K562 (cell line): ENCODE measurements around the gene FOSL2. TPM values are rescaled to one million over a fixed set of nuclear protein-coding genes. Genes with fewer than 3 reads are reported as not detected.

ENCODE experiments used
- ARID1B ChIP-seq: fragments of 450-650 bp; IDR thresholded peaks from 2 replicates; pipeline ENCODE4 v1.6.1; 2016; ENCODE audit warnings: antibody characterized with exemption, mild to moderate bottlenecking, inconsistent platforms
- BACH1 ChIP-seq: fragments of 200-800 bp; sonication (Bioruptor generic); IDR thresholded peaks from 2 replicates; pipeline ENCODE4 v1.6.1; 2016; ENCODE audit warnings: missing genetic modification characterization, missing compliant biosample characterization
- BDP1 ChIP-seq: IDR thresholded peaks from 3 replicates; pipeline ENCODE4 v1.6.1; 2011; ENCODE audit not compliant: insufficient read length, insufficient read depth
- BHLHE40 ChIP-seq: IDR thresholded peaks from 2 replicates; pipeline ENCODE4 v1.6.1; 2011; ENCODE audit warnings: low read length, improper control_type of control experiment
- GABPA ChIP-seq: fragments of 200-800 bp; sonication (Bioruptor generic); conservative IDR thresholded peaks from 2 replicates; pipeline ENCODE4 v1.6.1; 2016; ENCODE audit warnings: low read depth, missing genetic modification characterization, missing compliant biosample characterization
- JUND ChIP-seq, 2 experiments: IDR thresholded peaks; 2 replicates in 1 of 2; 3 replicates in 1 of 2; pipeline ENCODE4 v1.6.1; 2011; ENCODE audit warnings: borderline replicate concordance in 2 of 2, low read depth in 2 of 2, low read length in 2 of 2, improper control_type of control experiment in 1 of 2, missing biosample characterization in 1 of 2, missing genetic modification characterization in 1 of 2, missing genetic modification reagents in 1 of 2
- KAT8 ChIP-seq: fragments of 450-650 bp; IDR thresholded peaks from 2 replicates; pipeline ENCODE4 v1.6.1; 2016; ENCODE audit warnings: low read depth, mild to moderate bottlenecking
- L3MBTL2 ChIP-seq: fragments of 450-650 bp; IDR thresholded peaks from 2 replicates; pipeline ENCODE4 v1.6.1; 2016; ENCODE audit warnings: mild to moderate bottlenecking, moderate library complexity
- MTA3 ChIP-seq: fragments of 450-650 bp; formaldehyde crosslinking; IDR thresholded peaks from 2 replicates; pipeline ENCODE4 v1.6.1; 2017; ENCODE audit warnings: mild to moderate bottlenecking, borderline replicate concordance
- MYNN ChIP-seq, 2 experiments: sonication (generic); formaldehyde crosslinking in 1 of 2; IDR thresholded peaks; 2 replicates each; pipeline versions ENCODE4 v1.5.0 to v1.6.1; 2016 to 2020; ENCODE audit warnings: antibody characterized with exemption in 1 of 2, missing genetic modification reagents in 1 of 2
- NR2C1 ChIP-seq, 2 experiments: fragments of 450-650 bp; IDR thresholded peaks; 2 replicates each; pipeline ENCODE4 v1.6.1; 2017; ENCODE audit warnings: mild to moderate bottlenecking in 2 of 2, antibody characterized with exemption in 1 of 2, inconsistent platforms in 1 of 2, missing compliant biosample characterization in 1 of 2, missing genetic modification characterization in 1 of 2
- PHTF2 ChIP-seq: fragments of 250-450 bp; sonication (Bioruptor Pico); IDR thresholded peaks from 2 replicates; pipeline ENCODE4 v1.5.0; 2021; ENCODE audit warnings: mild to moderate bottlenecking
- PTRF ChIP-seq: fragments of 450-650 bp; IDR thresholded peaks from 2 replicates; pipeline ENCODE4 v1.6.1; 2016; ENCODE audit warnings: mild to moderate bottlenecking, missing genetic modification characterization, missing compliant biosample characterization
- RBBP5 ChIP-seq: fragments of 200-600 bp; sonication (generic); IDR thresholded peaks from 2 replicates; pipeline ENCODE4 v1.6.1; 2012; ENCODE audit warnings: borderline replicate concordance, mild to moderate bottlenecking, low read length, control low read depth, inconsistent platforms; ENCODE audit not compliant: insufficient read depth, poor library complexity, severe bottlenecking
- RBM22 ChIP-seq: fragments of 200-400 bp; formaldehyde crosslinking; IDR thresholded peaks from 2 replicates; pipeline ENCODE4 v1.6.1; 2018; ENCODE audit warnings: low read length, low read depth; ENCODE audit not compliant: poor library complexity, severe bottlenecking
- RUNX1 ChIP-seq: sonication (generic); IDR thresholded peaks from 2 replicates; pipeline ENCODE4 v1.6.1; 2016; ENCODE audit warnings: antibody characterized with exemption, low read depth
- TEAD1 ChIP-seq, 2 experiments: fragments of 450-650 bp in 1 of 2; sonication (generic) in 1 of 2; formaldehyde crosslinking; IDR thresholded peaks; 2 replicates each; pipeline versions ENCODE4 v1.4.0 to v1.8.0; 2020 to 2022; ENCODE audit warnings: mild to moderate bottlenecking in 2 of 2, missing genetic modification reagents in 1 of 2
- TFAP4 ChIP-seq: sonication (generic); formaldehyde crosslinking; IDR thresholded peaks from 2 replicates; pipeline ENCODE4 v1.8.0; 2022; ENCODE audit warnings: missing genetic modification reagents, mild to moderate bottlenecking, moderate library complexity, borderline replicate concordance
- ZBTB1 ChIP-seq: sonication (generic); formaldehyde crosslinking; IDR thresholded peaks from 2 replicates; pipeline ENCODE4 v1.8.1; 2023; ENCODE audit warnings: missing genetic modification reagents, low read depth, mild to moderate bottlenecking, borderline replicate concordance
- ZBTB12 ChIP-seq: fragments of 250-450 bp; sonication (Bioruptor Pico); IDR thresholded peaks from 2 replicates; pipeline ENCODE4 v1.4.0; 2020
- ZBTB49 ChIP-seq: sonication (generic); formaldehyde crosslinking; IDR thresholded peaks from 2 replicates; pipeline ENCODE4 v1.8.0; 2022; ENCODE audit warnings: missing genetic modification reagents, mild to moderate bottlenecking, borderline replicate concordance
- ZNF324 ChIP-seq: fragments of 250-450 bp; sonication (Bioruptor Pico); IDR thresholded peaks from 2 replicates; pipeline ENCODE4 v1.4.0; 2020; ENCODE audit warnings: mild to moderate bottlenecking
- polyA plus RNA-seq, 8 experiments: library from polyadenylated mRNA; depleted of rRNA in 4 of 8; stranded (reverse) in 5 of 8; unstranded in 3 of 8; fragments of >200 nt; fragmentation: Nextera tagmentation in 2 of 8; fragmentation: Illumina TruSeq in 1 of 8; extraction: Ambion mirVana in 2 of 8; extraction: Trizol in 1 of 8; gene quantifications; 2 replicates each; pipeline versions ENCODE4 v1.2.1 to v1.2.3, GENCODE V29; 2011 to 2014; ENCODE audit warnings: inconsistent platforms in 1 of 8, missing spikeins in 1 of 8
- total RNA-seq, 7 experiments: library from RNA; depleted of rRNA in 6 of 7; stranded (reverse); fragments of >200 nt in 6 of 7; fragmentation: Illumina TruSeq in 2 of 7; extraction: Trizol in 2 of 7; gene quantifications; 2 replicates each; pipeline versions ENCODE4 v1.2.1 to v1.2.3, GENCODE V29; 2011 to 2021; ENCODE audit warnings: low replicate concordance in 1 of 7

Gene FOSL2
- total and polyA plus RNA-seq, 9 of the 15 experiments (the other 6 are each of a cell fraction or from before 2014, with no cell fraction given): 0.04 to 2.9 (median 0.80) TPM

GRCh38 chr2:28366496-28367282, 26.0 kb upstream of the FOSL2 start (continued):
- TF ChIP-seq TFAP4: peak; percentile 70
- TF ChIP-seq L3MBTL2: peak; percentile 95
- TF ChIP-seq BHLHE40: peak; percentile 76
- TF ChIP-seq MTA3: peak; percentile 84; the same call in 1 of the 2 replicates
- no peak for TF ChIP-seq KAT8
- TF ChIP-seq ZBTB1 (CRISPR knock-in tag): peak; percentile 9; the same call in 1 of the 2 replicates
- TF ChIP-seq RBM22: no peak
- TF ChIP-seq ZNF324 (CRISPR knock-in tag): peak; percentile 41; the same call in 1 of the 2 replicates
- TF ChIP-seq PTRF (tag): no peak
- TF ChIP-seq GABPA: peak; percentile 47; the same call in 1 of the 2 replicates
- TF ChIP-seq RBBP5: peak; percentile 77
- peak in 1 of 2 experiments; percentile 46; a peak in 2 of 4 replicates for TF ChIP-seq TEAD1 (CRISPR knock-in tag; IDR thresholded peaks at IDR 0.05)
- TF ChIP-seq PHTF2 (CRISPR knock-in tag): no peak
- TF ChIP-seq ZBTB49: no peak
- peak; percentile 72; the same call in 1 of the 2 replicates for TF ChIP-seq BACH1
- peak; percentile 76 for TF ChIP-seq MYNN (IDR thresholded peaks at IDR 0.05)
- TF ChIP-seq MYNN (CRISPR knock-in tag; IDR thresholded peaks at IDR 0.05): no peak
- no peak; the same call in 1 of the 2 replicates for TF ChIP-seq JUND (IDR thresholded peaks at IDR 0.05; ENCODE audit: borderline replicate concordance, low read depth, low read length)
- no peak; the same call in 2 of the 3 replicates for TF ChIP-seq JUND (tag; IDR thresholded peaks at IDR 0.05; ENCODE audit: borderline replicate concordance, low read depth, low read length)
- TF ChIP-seq RUNX1: no peak; the same call in 1 of the 2 replicates
- TF ChIP-seq NR2C1 (IDR thresholded peaks at IDR 0.05): 0 out of 2 replicates have a peak, but pooled peaks have one; percentile 14
- TF ChIP-seq NR2C1 (tag; IDR thresholded peaks at IDR 0.05): peak; percentile 26; the same call in 1 of the 2 replicates
- TF ChIP-seq ARID1B: peak; percentile 94
- TF ChIP-seq ZBTB12 (CRISPR knock-in tag): peak; percentile 42; the same call in 1 of the 2 replicates
- TF ChIP-seq BDP1: no peak
